NCI-H69 (cell line): ENCODE data around the gene OLFML1.

Experiments
- DNase-seq: peaks from one replicate; lab custom pipeline; 2025; lab: John Stamatoyannopoulos, UW

Gene OLFML1

GRCh38 chr11:7559398-7560283 lies 74.3 kb downstream of the OLFML1 start:
- peak; percentile 7 for DNase-seq
